Measurements from ENCODE around the gene RPS27.
A peak's percentile ranks its signal among the peaks of the same experiment; 100 is the strongest.

Gene RPS27

DNA sequence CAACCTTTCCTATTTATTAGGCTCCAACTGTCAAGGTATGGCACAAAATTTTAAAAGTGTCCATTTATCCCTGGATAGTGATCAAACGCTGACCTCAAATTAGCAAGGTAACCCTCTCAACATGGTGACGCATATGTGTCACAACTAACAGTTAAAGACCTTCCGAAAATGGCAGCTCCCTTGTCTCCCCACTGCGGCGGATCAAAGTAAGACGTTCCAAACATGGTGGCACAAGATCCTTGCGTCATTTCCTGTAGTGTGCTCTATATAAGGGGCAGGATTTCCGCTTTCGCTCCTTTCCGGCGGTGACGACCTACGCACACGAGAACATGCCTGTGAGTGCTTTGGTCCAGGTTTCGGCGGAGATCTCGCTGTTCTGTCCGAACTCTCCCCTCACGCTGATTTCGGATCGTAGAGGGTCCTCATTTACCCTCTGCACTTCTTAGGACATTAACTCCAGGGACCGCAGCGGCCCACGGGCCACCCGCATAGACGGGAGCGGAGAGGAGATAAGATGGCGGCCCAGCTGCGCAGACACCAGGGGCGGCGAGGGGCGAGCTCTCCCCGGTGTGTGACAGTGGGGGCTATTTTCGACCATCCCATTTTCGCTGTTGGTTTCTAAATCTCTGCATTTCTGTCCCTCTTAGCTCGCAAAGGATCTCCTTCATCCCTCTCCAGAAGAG lies at the start of gene RPS27:
Gene RPS27, plus strand, starts transcription at position 295 of the 683 bp plus-strand sequence. Its CDS starts 35 bp downstream, at position 330.
- peak; percentile 79 for DNase-seq (ENCODE audit: low read depth)

DNA sequence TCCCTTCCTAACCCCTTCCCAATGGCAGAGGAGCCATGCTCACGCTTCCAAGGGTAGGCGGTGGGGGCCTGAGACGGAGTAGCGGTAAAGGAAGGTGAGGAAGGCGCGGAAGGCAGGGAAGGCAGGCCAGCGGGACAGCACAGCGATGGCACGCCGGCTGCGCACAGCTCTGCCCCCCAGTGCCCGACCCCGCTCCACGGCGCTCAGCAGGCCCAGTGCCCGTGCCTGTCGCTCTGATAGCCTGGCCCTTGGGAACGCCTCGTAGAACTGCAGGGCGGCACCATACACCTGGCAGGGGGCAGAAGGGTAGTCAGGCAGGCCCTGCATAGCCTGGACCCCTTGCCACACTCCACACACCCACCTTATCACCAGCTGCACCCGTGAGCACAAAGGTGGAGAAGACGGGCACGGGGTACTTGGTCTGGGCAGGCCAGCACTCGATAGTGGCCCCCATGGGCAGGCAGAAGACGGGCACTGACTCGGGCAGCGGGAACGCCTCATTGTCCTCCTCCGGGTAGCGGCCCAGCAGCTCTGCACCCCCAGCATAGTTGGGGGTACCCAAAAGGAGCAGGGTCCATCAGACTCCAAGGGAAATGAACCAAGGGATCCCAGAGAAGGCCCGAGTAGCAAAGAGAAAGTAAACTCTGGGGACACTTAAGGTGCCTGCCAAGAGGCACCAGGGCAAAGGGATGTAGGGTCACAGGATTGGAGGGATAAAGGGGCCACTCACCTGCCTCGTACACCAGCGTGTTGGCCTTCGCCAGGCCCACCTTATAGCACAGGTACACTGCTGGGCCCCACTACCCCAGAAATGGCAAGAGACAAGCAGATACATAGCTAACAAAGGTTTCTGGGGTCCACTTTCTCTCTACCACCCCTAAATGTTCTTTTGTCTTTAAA lies 48.5 kb upstream of the RPS27 start:
- no peak for DNase-seq (ENCODE audit: low read depth)

DNA sequence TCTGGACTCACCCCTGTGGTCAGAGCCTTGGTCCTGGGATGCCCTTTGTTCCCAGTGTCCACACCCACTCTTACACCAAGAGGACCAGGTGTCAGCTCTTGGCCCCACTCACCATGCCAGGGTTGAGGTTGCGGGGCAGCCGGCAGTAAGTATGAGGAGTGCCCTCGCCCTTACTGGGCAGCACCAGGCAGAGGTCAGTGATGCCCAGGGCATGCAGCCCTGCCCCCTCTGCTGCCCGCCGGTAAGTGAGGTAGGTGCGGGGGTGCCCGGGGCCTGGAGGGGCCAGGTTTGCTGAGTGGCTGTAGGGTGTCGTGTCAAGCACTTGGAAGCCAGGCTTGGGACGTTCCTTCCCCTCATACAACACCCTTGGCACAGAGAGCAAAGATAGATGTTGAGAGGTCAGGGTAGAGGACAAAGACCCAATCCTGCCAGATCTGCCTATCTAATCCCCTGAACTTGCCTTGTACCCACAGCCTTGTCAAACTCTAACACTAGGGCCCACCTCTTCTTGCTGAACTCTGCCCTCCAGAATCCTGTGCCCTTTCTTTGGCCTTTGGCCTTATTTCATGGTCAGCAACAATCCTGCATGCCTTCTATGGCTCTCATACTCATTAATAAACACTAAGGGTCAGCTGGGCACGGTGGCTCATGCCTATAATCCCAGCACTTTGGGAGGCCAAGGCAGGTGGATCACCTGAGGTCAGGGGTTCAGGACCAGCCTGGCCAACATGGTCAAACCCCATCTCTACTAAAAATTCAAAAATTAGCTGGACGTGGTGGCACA lies 47.6 kb upstream of the RPS27 start:
- no peak for DNase-seq (ENCODE audit: low read depth)

DNA sequence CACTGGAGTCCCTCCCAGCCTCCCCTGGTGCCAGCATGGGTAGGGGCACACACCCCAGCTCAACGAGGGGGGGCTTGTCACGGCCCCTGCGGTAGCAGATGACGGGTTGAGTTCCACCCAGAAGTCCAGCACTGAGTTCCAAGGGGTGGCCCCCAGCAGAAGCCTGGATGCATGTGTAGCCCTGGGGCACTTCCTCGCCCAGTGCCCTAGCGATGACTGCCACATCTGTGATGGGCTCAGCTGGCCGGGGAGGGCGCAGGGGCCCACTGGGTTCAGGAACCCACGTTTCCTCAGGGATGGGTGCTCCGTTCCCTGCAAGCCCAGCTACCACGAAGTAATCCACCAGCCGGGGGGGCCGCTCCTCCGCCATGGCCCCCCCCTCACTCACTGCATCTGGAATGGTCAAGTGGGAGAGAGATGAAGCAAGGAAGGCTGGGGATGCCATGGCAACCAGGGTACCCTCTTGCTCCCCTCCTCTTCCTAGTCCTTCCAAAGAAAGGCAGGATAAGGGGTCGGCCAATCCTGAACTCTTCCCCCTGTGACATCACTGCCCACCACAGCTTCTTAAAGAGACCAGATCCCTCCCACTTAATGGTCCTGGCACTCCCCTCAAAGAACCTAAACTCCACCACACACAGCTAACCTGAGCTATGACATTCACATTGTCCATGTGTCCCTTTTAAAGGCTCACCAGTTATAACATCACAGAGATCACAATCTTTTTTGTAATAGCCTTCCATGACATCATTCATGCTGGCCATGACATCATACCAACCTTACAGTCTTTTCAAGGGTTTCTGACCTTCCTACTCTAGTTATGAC lies 46.3 kb upstream of the RPS27 start:
- DNase-seq (ENCODE audit: low read depth), result no peak

DNA sequence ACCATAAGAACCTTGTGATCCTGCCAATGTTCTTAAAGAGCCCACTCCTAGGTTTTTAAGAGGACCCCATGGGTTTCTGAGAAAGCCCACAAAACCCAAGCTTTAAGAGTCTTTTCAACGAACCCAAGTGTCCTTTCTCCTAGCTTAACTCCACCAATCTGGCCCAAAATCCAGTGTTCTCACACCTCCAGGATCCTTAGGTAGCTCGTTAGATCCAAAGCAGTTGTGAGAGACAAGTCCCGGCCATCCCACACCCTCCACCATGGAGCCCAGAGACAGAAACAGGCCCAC lies 45.8 kb upstream of the RPS27 start:
- no peak for DNase-seq (ENCODE audit: low read depth)

DNA sequence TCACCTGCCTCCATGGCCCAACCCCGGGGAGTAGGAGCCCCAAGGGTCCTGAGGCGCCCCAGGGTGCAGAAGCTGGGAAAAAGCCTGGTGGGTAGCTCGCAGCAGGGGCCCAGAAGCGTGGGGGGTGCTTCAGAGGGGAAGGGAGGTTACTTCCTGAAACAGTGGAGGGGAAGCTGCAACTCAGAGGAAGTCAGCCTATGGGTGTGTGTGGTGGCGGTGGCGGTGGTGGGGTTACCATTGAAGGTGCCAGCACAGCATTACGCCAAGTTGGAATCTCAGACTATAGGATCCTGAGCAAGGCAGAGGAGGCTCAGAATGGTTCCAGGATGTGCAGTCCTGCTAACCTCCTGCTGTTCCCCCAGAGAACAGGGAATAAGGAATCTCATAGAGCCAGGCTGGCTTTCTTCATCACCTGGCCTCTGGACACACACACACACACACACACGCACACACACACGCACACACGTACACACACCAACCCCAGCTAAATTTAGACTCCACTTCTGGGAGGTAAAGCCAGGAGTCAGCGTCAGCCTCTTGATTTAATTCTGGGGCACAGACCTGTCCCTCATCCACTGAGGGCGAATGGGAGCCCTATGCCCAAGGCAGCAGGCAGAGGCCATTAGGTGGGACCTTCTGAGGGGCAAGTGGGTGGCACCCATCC lies 45.3 kb upstream of the RPS27 start:
- peak; percentile 69 for DNase-seq (ENCODE audit: low read depth)

DNA sequence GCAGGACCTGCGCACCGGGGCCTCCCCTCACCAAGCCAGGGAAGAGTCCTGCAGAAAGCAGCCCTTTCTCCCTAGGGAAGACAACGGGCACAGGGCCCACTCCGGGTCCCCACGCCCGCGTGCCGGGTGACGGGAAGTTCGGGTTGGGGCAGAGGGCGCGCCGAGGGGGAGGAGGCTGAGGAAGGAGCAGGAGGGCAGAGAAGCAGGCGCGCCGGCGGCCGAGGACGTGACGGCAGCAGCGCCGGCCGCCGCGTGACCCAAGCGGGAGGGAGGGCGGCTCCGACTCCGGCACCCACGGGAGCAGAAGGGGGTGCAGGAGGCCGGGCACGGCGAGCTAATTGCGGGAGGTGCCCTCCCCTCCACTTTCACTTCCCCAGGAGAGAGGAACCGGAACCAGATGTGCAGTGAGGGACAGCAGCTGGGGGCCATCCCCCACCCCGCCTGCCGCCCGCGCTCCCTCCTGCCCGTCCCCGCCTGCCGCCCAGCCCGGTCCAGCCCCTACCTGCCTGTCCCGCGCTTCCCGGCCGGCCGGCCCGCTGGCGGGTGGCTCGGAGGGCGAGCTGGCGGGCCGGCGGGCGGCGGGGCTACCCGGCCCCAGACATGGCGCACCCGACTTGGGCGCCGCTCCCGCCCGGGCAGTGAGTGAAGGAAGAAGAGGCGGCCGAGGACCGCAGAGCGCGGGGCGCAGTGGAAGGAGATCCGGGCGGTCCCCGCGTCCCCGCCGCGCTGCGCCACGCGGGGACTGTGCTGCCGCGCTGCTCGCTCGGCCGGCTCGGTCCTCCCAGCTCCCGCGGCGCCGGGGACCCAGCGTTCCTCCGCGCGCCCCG lies 44.6 kb upstream of the RPS27 start:
- peak; percentile 74 for DNase-seq (ENCODE audit: low read depth)

DNA sequence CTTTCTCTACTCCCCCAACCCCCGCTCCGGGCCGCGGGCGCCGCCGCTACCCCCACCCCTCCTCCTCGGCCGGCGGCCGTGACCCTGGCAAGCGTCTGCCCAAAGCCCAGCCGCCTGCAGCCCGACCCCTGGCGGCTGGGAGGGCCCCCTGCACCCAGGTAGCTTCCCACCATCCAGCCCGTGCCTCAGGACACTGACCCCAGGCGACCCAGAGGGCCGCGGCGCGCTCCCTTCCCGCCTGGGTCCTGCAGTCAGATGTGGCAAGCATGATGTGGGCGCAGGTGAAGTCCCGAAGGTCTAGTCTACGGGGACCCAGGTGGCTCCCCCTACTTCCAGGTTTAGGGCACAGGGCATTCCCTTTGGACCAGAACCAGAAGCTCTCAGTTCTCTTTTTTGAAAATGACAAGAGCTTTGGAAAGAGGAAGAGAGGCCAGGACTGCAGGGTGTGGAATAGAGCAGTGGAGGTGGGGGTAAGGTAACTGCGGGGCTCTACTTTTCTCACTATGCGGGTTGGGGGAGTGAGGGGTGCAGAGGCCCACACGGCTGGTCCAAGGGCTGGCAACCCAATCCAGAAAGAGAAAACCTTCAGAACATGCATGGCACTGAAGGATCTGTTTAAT lies 43.8 kb upstream of the RPS27 start, which contains the start of gene DENND4B:
Gene DENND4B, minus strand, starts transcription at position 97 of the 620 bp plus-strand sequence. CDS start 2,344 bp downstream, outside the sequence.
- peak; percentile 71 for DNase-seq (ENCODE audit: low read depth)

DNA sequence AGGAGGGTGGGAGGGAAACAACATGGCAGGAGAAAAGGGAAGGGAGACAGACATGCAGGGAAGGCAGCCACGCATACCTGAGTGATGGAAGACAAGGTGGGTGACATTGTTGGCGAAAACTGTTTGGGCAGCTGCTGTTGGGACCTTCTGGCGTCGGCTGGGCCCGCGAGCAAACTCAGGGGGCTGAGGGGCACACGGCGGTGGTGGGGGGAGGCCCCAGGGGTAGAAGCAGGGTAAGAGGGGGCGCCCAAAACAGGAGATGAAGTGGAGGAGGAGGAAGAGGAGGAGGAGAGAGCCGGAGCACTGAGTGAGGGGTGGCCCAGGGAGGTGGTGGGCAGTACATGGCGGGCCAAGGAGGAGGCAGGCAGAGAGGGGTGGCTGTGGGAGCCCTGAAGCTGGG lies 39.4 kb upstream of the RPS27 start:
- DNase-seq (ENCODE audit: low read depth), result no peak

DNA sequence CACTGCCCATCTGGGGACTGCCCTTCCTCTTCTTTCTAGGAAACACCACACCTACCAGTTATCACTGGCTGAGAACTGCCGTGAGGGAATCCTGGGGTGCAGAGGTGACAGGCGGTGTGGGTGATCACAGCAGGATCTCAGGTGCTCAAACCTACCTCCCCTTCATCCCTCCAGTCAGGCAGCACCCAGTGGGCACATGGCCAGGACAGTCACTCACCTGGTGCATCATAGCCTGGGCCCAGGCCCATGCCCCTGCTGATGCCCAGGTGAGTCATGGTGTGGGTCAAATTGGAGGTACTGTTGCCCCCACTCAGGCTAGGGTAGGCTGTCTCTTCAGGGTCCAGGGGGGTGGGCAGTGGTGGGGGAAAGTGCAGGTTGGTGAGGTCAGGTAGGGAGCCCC lies 38.8 kb upstream of the RPS27 start:
- no peak for DNase-seq (ENCODE audit: low read depth)

DNA sequence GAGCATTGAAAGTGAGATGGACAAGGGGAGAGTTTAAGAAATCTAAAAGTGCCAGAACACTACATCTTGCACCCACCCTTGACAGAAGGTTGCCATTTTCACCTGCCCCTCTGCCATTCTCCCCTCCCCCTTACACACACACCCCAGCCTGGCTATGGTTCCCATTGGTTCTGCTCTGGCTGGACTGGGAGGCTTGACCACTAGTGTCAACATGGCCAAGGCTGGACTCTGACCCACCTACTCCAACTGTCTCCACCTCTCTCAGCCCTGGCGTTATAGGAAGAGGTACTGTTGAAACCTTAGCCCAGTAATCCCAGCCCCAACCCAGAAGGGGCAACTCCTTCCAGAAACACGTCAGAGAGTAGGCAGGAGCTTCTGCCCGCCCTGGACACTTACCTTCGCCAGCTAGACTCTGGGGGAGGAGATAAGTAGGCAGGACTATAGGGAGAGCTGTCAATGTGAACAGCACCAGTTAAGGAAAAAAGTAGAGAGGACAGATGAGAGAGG lies 36.6 kb upstream of the RPS27 start:
- no peak for DNase-seq (ENCODE audit: low read depth)

DNA sequence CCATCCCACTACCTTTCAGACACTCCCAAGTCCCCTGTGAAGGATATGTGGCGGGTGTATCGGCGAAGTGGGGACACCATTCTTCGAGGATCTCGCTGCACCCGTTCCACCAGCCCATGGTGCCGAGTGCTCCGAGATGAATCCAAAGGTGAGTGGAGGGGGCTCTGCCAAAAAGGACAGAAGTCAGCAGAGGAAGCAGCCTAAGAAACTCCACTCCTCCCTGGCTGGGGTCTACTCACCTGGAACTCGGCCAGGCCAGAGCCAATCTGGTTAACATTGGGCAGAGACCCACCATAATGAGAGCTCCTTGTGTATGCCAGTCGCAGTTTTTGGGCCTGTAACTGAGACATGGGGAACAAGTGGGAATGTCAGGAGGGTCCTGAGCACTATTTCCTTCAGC lies 35.7 kb upstream of the RPS27 start:
- DNase-seq (ENCODE audit: low read depth), result no peak

DNA sequence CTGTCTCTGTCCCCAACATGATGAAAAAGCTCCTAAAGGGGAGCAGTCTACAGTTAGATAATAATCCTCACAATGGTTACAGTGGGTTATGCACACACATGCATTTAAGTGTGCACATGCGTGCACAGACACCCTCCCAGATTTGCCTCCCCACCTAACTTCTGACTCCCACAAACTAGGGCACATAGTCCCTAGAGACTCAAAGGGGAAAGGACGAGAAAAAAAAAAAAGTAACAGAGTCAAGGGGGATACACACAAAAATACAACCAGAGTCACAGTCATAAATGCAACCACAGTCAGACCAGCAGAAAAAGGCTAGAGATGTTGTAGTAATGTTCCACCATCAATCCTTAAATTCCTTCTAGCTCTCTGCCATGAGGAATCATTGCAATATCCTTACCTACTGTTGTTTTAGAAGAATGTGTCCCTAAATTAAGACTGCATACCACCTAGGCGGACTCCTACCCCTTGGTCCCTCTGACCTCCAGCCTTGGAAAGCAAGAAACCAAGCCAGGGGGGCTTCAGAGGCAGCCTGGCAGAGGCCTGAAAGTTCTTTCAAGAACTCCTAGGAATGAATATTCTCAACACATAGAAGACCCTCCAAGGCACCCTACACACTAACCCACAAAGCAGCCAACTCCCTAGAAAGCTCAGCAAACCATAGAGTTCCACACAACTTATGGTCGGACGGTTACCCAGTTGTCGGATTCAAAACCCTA lies 33.4 kb upstream of the RPS27 start:
- DNase-seq (ENCODE audit: low read depth), result no peak

DNA sequence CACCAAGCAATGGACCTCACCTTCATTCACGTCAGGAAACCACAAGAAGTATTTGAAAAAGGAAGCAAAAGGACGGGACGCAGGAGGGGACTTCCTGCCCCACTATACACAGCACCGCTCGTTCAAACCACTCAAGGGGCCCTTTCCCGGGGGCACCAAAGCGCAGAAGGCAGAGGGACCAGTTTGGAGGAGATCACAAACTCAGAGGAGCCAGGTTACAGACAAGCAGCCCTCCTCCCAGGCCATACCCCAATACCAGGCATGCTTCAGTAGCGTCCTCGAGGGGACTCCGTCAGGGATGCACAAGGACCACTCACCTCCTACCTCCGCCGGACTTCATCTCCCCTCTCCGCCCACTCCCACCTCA lies 32.8 kb upstream of the RPS27 start:
- no peak for DNase-seq (ENCODE audit: low read depth)

DNA sequence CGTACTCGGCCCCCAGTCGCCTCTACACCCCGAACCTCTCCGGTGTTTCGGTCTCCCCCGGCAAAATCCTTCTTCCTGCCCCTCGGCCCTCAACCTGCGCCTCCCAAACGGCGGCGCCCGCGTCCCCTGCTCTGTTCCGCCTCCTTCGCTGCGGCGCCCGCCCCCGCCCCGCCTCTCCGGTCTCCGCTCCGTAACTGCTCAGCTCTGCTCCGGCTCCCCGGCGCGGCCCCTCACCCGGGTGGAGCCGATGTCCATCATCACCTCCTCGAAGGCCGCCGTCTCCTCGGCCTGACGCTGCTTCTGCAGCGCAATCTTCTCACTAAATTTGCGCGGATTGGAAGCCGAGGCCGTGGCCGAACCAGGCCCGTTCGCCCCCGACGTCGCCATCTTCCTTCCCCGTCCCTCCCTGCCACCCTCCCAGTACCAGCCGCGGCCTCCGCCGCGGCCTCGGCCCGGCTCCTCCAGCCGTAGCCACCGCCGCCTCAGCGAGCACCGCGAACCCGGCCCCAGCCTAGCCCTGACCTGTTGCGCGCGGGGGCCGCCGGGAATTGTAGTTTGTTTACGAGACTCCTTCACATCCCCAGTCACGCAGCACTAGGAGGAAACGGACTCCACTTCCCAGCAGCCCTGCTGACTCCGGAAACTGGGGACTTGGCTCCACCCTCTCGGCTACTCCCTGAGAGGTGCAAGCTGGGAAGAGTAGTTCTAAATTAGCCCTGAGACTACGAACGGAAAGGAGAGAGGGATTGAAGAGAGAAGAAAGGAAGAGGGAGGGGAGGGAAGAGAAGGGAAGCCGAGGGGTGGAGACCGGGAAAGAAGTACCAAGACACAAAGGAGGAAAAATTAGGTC lies 32.2 kb upstream of the RPS27 start, which contains the start of gene CRTC2:
Gene CRTC2, minus strand, starts transcription at position 502 of the 850 bp plus-strand sequence. Its CDS starts 115 bp downstream, at position 387.
- peak; percentile 94 for DNase-seq (ENCODE audit: low read depth)

DNA sequence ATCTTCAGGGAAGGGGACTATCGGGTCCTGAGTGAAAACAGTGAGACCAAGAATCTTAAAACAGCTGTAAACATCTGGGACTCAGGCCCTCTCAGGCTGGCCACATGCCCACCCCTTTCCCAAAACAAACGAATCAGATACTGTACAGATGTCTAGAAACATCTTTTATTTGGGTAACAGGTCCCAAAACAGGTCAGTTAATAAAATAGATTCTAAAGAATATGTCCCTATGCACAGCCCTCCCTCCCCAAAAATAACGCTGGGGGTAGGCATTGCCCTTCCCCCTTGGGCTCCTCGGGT lies 31.7 kb upstream of the RPS27 start:
- DNase-seq (ENCODE audit: low read depth), result no peak

DNA sequence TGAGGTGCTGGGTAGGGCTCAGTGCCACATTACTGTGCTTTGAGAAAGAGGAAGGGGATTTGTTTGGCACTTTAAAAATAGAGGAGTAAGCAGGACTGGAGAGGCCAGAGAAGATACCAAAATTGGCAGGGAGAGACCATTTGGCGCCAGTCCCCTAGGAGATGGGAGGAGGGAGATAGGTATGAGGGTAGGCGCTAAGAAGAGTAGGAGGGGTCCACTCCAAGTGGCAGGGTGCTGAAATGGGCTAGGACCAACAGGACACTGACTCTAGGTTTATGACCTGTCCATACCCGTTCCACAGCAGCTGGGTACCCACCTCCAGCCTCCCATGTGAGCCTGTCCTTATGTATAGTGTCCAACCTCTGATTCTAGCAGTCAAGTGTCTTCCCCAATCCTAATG lies 31.1 kb upstream of the RPS27 start:
- DNase-seq (ENCODE audit: low read depth), result no peak

DNA sequence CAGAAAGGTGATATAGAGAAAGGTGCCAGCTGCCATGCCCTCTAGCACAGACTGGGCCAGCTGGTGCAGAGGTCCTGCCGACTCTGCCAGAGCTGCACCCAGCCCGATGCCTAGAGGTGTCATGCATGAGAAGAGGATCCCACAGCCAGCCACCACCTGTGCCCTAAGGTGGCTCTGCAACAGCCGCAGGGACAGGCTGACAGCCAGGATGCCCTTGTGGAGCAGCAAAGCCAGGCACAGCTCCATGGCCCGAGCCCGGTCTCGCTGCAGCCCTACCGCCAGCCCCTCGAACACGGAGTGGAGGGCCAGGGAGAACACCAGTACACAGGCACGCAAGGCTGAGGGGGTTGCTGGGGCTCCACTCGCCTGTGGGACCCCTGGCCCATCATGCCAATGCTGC lies 30.4 kb upstream of the RPS27 start:
- no peak for DNase-seq (ENCODE audit: low read depth)

Data from activated T-cell treated with anti-CD3 and anti-CD28 coated beads for 48 hours (primary cell).